Spinal cord (tissue), 10 donors: ENCODE measurements around the gene CEP63. TPM values are rescaled to one million over a fixed set of nuclear protein-coding genes. Genes with fewer than 3 reads are reported as not detected.
"Not testable (repeated sequence)": the region's sequence is repeated elsewhere in the genome, so short reads cannot be mapped to it uniquely, and the experiment has no call there.

Source experiments
- DNase-seq, 6 donors: peaks; one replicate each; pipeline versions ENCODE4 v3.0.0 to v3.0.0-alpha.2; 2013 to 2015; ENCODE audit warnings: low spot score in 6 of 6, low read depth in 4 of 6
- H3K27ac ChIP-seq: one replicate; pipeline ENCODE4 v1.5.1; 2013; ENCODE audit warnings: low read depth, low read length, control low read depth
- H3K27me3 ChIP-seq: one replicate; pipeline ENCODE4 v1.6.1; 2013; ENCODE audit warnings: low read length; ENCODE audit not compliant: control insufficient read depth, insufficient read depth
- H3K36me3 ChIP-seq: one replicate; pipeline ENCODE4 v1.6.1; 2013; ENCODE audit warnings: low read length; ENCODE audit not compliant: control insufficient read depth, insufficient read depth
- H3K4me1 ChIP-seq: one replicate; pipeline ENCODE4 v1.6.1; 2013; ENCODE audit warnings: low read length; ENCODE audit not compliant: control insufficient read depth, insufficient read depth
- H3K4me3 ChIP-seq: one replicate; pipeline ENCODE4 v1.5.1; 2013; ENCODE audit warnings: low read depth, low read length, control low read depth
- H3K9me3 ChIP-seq: one replicate; pipeline ENCODE4 v1.6.1; 2013; ENCODE audit warnings: low read length; ENCODE audit not compliant: control insufficient read depth, insufficient read depth
- WGBS: methylation state at CpG from one replicate; pipeline ENCODE4 v1.1.5; 2013; ENCODE audit warnings: missing lambda C conversion rate; ENCODE audit not compliant: insufficient coverage; 5-methylcytosine and 5-hydroxymethylcytosine counted together
- polyA plus RNA-seq, 2 donors: library from polyadenylated mRNA; unstranded; fragments of 120-200 nt; gene quantifications; one replicate each; pipeline ENCODE4 v1.2.1, GENCODE V29; 2013; ENCODE audit not compliant: insufficient read length in 2 of 2
- total RNA-seq, 2 donors: library from RNA; depleted of rRNA in 1 of 2; stranded (reverse); fragments of 120-200 nt in 1 of 2; fragments of >200 nt in 1 of 2; gene quantifications; one replicate each; pipeline versions ENCODE4 v1.2.3 to v1.2.4, GENCODE V29; 2013 to 2014
- donor health status: healthy.

The CEP63 gene
- total and polyA plus RNA-seq, 4 donors: 26.3 to 35.2 (median 28.6) TPM

DNA sequence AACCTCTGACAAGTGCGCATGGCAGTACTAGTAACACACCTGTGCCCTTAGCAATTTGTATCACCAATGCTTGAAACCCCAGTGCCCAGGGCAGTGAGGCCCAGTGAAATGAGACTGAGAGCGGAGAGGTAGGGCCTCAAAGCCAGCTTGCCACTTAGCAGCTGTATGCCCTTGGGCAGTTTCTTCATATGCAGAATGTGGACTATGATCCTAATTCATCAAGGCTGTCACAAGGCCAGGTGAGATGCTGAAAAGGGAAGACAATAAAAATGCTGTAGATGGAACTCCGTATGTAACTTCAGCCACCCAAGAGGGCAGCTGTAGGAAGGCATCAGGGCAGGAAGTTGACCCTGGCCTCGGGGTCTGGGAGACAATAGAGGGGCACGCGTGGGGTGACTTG lies 90.6 kb downstream of the CEP63 start:
- Histone ChIP-seq H3K9me3 (no peaks in the 10 kb centered on the region), H3K36me3 (no peaks in the 10 kb centered on the region), H3K4me3 (no peak overlapping the region), H3K27me3 (no peaks in the 10 kb centered on the region), H3K27ac (no peak overlapping the region), H3K4me1 (no peaks in the 10 kb centered on the region)
- DNase-seq: no peak
- WGBS: 60% methylated on average over 6 of the region's 6 CpGs

- Histone ChIP-seq H3K9me3 (no peaks in the 10 kb centered on the region), H3K4me3 (no peak overlapping the region), H3K27me3 (no peaks in the 10 kb centered on the region), H3K4me1 (no peaks in the 10 kb centered on the region), H3K36me3 (no peaks in the 10 kb centered on the region), H3K27ac (no peak overlapping the region)
- DNase-seq: no peak
- 53% methylated on average over 2 of the region's 3 CpGs for WGBS
Observed at GRCh38 chr3:134576831-134577230, 91.0 kb downstream of the CEP63 start.

- no peak for DNase-seq
- no CpG with 5 or more reads among the region's 3 CpGs for WGBS
- H3K27me3 ChIP-seq: no peaks in the 10 kb centered on the region
- H3K4me3 ChIP-seq: no peak overlapping the region
- H3K36me3 ChIP-seq: no peaks in the 10 kb centered on the region
- H3K9me3 ChIP-seq: no peaks in the 10 kb centered on the region
- H3K27ac ChIP-seq: no peak overlapping the region
- no peaks in the 10 kb centered on the region for H3K4me1 ChIP-seq
Observed at GRCh38 chr3:134579141-134579665, 93.3 kb downstream of the CEP63 start.

DNA sequence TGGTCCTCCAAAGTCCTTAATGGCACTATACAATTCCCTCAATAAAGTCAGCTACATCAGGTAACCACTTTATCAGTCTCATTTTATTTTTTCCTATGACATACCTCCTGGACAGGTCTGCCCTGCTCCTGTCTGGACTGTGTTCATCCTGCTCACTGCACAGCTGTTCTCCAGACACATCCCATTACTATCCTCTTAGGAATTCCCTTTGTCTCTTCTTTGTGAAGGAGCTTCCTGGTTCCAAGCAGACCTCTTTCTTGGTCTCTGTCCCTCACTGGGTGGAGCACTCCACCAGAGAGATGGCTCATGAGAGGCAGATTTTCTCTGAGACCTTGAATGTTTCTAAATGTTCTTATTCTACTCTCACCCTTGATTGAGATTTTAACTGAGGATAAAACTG lies 104.9 kb downstream of the CEP63 start:
- H3K4me3 ChIP-seq: no peak overlapping the region
- no peaks in the 10 kb centered on the region for H3K36me3 ChIP-seq
- no peaks in the 10 kb centered on the region for H3K4me1 ChIP-seq
- no peak for DNase-seq
- no peak overlapping the region for H3K27ac ChIP-seq
- H3K27me3 ChIP-seq: no peaks in the 10 kb centered on the region
- peaks cover 2% of the 10 kb centered on the region for H3K9me3 ChIP-seq

GRCh38 chr3:134592806-134593205 lies 106.9 kb downstream of the CEP63 start:
- Histone ChIP-seq H3K4me3 (no peak overlapping the region), H3K27ac (no peak overlapping the region), H3K9me3 (peaks cover 2% of the 10 kb centered on the region), H3K36me3 (no peaks in the 10 kb centered on the region), H3K4me1 (no peaks in the 10 kb centered on the region), H3K27me3 (no peaks in the 10 kb centered on the region)
- DNase-seq: no peak
- 70% methylated on average over 2 of the region's 5 CpGs for WGBS

DNA sequence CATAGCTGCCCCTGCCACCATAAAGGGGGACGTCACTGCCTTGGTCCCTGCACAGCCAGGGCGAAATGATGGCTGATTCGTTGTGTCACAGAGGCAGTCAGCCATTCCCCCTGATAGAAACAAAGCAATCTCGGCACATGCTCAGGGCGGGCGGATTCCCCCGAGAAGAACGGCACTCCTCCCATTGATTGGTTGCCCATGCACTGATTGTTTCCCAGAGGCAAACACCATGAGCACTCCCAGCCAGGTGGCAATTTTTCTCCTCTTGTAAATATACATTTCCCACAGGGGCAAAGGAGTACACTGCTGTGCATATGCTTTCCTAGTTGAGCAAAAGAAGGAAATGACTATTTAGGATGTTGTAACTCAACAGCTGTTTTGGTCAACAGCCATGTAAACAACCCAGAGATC lies 108.5 kb downstream of the CEP63 start:
- DNase-seq: peak in 1 of 6 donors; percentile 70

DNA sequence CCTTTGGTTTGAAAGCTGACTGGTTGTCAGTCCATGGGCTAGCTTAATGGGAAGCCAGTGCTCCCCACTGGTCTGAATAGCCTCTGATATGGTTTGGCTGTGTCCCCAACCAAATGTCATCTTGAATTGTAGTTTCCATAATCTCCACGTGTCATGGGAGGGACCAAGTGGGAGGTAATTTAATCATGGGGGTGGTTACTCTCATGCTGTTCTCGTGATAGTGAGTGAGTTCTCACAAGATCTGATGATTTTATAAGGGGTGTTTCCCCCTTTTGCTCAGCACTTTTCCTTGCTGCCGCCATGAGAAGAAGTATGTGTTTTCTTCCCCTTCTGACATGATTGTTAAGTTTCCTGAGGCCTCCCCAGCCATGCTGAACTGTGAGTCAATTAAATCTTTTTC lies 109.1 kb downstream of the CEP63 start:
- no CpG with 5 or more reads among the region's 3 CpGs for WGBS

More for the DNA sequence above, 108.5 kb downstream of the CEP63 start:
- H3K9me3 ChIP-seq: peaks cover 2% of the 10 kb centered on the region
- H3K27me3 ChIP-seq: no peaks in the 10 kb centered on the region
- peaks cover 7% of the 10 kb centered on the region for H3K4me1 ChIP-seq
- WGBS: 44% methylated on average over 8 of the region's 8 CpGs
- no peak overlapping the region for H3K4me3 ChIP-seq
- H3K27ac ChIP-seq: no peak overlapping the region
- no peaks in the 10 kb centered on the region for H3K36me3 ChIP-seq

DNA sequence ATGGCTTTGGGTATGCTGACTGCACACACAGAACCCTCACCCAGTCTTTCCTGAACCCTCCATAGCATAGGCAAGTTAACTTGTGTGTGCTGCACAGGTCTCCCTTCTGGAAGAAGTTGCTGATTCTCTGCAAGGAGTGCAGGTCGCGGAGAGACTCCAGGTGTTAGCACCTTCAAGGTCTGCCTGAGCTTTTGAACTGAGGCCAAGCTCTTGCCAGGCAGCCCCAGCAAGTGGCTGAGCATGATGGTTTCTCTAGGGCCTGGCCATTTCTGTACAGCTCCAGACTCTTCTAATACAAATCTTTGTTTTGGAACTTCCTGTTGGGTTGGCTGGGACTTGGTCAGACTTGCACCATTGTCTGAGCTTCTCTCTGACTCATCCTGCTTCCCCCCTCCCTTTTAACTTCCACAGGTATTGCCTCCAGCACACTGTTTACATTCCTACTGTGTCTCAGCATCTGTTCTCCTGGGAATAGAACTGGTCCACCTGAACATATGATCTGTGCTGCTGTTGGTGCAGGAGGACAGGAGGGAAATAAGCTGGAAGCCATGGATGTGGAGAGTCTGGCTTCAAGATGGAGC lies 111.6 kb downstream of the CEP63 start:
- no peak overlapping the region for H3K4me3 ChIP-seq
- H3K4me1 ChIP-seq: peaks cover 28% of the 10 kb centered on the region
- H3K36me3 ChIP-seq: no peaks in the 10 kb centered on the region
- no peaks in the 10 kb centered on the region for H3K9me3 ChIP-seq
- no peak for DNase-seq
- no peak overlapping the region for H3K27ac ChIP-seq
- no peaks in the 10 kb centered on the region for H3K27me3 ChIP-seq
- 46% methylated on average over 2 of the region's 2 CpGs for WGBS

More for the DNA sequence above, 109.1 kb downstream of the CEP63 start:
- DNase-seq, H3K27ac ChIP-seq, H3K27me3 ChIP-seq, H3K4me3 ChIP-seq, H3K36me3 ChIP-seq, H3K4me1 ChIP-seq, H3K9me3 ChIP-seq: not testable (repeated sequence)

- Histone ChIP-seq H3K27me3 (no peaks in the 10 kb centered on the region), H3K9me3 (no peaks in the 10 kb centered on the region), H3K4me1 (peaks cover 41% of the 10 kb centered on the region), H3K4me3 (no peak overlapping the region), H3K36me3 (no peaks in the 10 kb centered on the region), H3K27ac (peak overlapping the region; percentile 43)
- 40% methylated on average over 6 of the region's 10 CpGs for WGBS
- DNase-seq: peak in 2 of 6 donors; percentile 70 to 84
Observed at GRCh38 chr3:134598763-134599545, 113.1 kb downstream of the CEP63 start.

DNA sequence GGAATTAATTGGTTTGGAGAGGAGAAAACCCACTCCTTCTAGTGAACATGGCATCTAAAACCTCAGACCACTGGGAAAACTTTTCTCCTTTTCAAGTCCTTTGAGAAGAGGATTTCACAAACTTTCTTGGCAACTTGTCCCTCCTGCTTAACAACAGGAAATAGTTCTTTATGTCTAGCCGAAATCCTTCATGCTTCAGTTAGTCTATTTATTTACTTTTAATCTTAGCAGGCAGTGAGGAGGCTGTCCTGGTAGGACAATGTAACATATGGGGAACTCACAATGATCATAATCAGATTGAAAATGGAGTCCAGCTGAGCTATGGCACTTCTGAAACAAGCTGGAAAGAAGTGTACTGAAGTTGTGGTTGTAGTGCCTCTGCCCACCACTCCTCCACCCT lies 114.3 kb downstream of the CEP63 start:
- Histone ChIP-seq H3K27me3 (no peaks in the 10 kb centered on the region), H3K4me3 (no peak overlapping the region), H3K9me3 (no peaks in the 10 kb centered on the region), H3K36me3 (no peaks in the 10 kb centered on the region), H3K27ac (no peak overlapping the region), H3K4me1 (peaks cover 41% of the 10 kb centered on the region)
- no CpG with 5 or more reads among the region's 1 CpG for WGBS
- DNase-seq: no peak
